HepG2 (cell line): Measurements from ENCODE around the gene NAIF1. TPM values are rescaled to one million over a fixed set of nuclear protein-coding genes. Genes with fewer than 3 reads are reported as not detected.

Experiments
- CEBPG ChIP-seq: IDR thresholded peaks from 2 replicates; pipeline ENCODE4 v1.6.1; 2016
- CHD2 ChIP-seq: IDR thresholded peaks from 2 replicates; pipeline ENCODE4 v1.6.1; 2011; ENCODE audit warnings: low read depth, low read length, improper control_type of control experiment
- CSRNP2 ChIP-seq: sonication (generic); formaldehyde crosslinking; conservative IDR thresholded peaks from 2 replicates; pipeline ENCODE4 v1.8.0; 2022; ENCODE audit warnings: low read depth, missing genetic modification reagents
- DMAP1 ChIP-seq: IDR thresholded peaks from 2 replicates; pipeline ENCODE4 v1.6.1; 2016
- JUND ChIP-seq: sonication (generic); formaldehyde crosslinking; IDR thresholded peaks from 2 replicates; pipeline ENCODE4 v1.8.0; 2022; ENCODE audit warnings: mild to moderate bottlenecking, missing genetic modification reagents
- MYC ChIP-seq: sonication (generic); formaldehyde crosslinking; IDR thresholded peaks from 2 replicates; pipeline ENCODE4 v1.9.0; 2021; ENCODE audit warnings: missing genetic modification reagents, borderline replicate concordance
- NR2F6 ChIP-seq, 2 experiments: IDR thresholded peaks; 2 replicates each; pipeline ENCODE4 v1.6.1; 2016; ENCODE audit warnings: antibody characterized with exemption in 1 of 2, mild to moderate bottlenecking in 1 of 2
- NRL ChIP-seq: sonication (generic); formaldehyde crosslinking; IDR thresholded peaks from 2 replicates; pipeline ENCODE4 v1.5.0; 2020; ENCODE audit warnings: missing genetic modification reagents, mild to moderate bottlenecking, moderate library complexity, borderline replicate concordance
- PRDM15 ChIP-seq: sonication (generic); formaldehyde crosslinking; IDR thresholded peaks from 2 replicates; pipeline ENCODE4 v1.4.0; 2020; ENCODE audit warnings: missing genetic modification reagents
- SAFB2 ChIP-seq: sonication (generic); formaldehyde crosslinking; IDR thresholded peaks from 2 replicates; pipeline ENCODE4 v1.5.1; 2020; ENCODE audit warnings: missing genetic modification reagents, low read depth, mild to moderate bottlenecking, borderline replicate concordance
- SALL1 ChIP-seq: sonication (generic); formaldehyde crosslinking; IDR thresholded peaks from 2 replicates; pipeline ENCODE4 v1.8.0; 2022; ENCODE audit warnings: mild to moderate bottlenecking, missing genetic modification reagents
- SIX4 ChIP-seq: sonication (generic); formaldehyde crosslinking; IDR thresholded peaks from 2 replicates; pipeline ENCODE4 v1.4.0; 2020; ENCODE audit warnings: missing genetic modification reagents
- SPEN ChIP-seq: sonication (generic); formaldehyde crosslinking; IDR thresholded peaks from 2 replicates; pipeline ENCODE4 v1.5.1; 2020; ENCODE audit warnings: low read depth, mild to moderate bottlenecking, missing genetic modification reagents
- SRF ChIP-seq: IDR thresholded peaks from 2 replicates; pipeline ENCODE4 v1.6.1; 2011; ENCODE audit warnings: mild to moderate bottlenecking, low read depth, low read length, moderate library complexity
- SSRP1 ChIP-seq: IDR thresholded peaks from 2 replicates; pipeline ENCODE4 v1.6.1; 2016; ENCODE audit warnings: control low read depth
- ZFAT ChIP-seq: sonication (generic); formaldehyde crosslinking; conservative IDR thresholded peaks from 2 replicates; pipeline ENCODE4 v1.8.1; 2023; ENCODE audit warnings: missing genetic modification reagents, inconsistent platforms
- ZNF350 ChIP-seq: sonication (generic); formaldehyde crosslinking; IDR thresholded peaks from 2 replicates; pipeline ENCODE4 v1.4.0; 2020; ENCODE audit warnings: mild to moderate bottlenecking, low read depth, missing genetic modification reagents, borderline replicate concordance
- ZNF430 ChIP-seq: sonication (generic); formaldehyde crosslinking; IDR thresholded peaks from 2 replicates; pipeline ENCODE4 v1.9.0; 2021; ENCODE audit warnings: mild to moderate bottlenecking, missing genetic modification reagents
- ZNF543 ChIP-seq: sonication (generic); formaldehyde crosslinking; IDR thresholded peaks from 2 replicates; pipeline ENCODE4 v1.4.0; 2020; ENCODE audit warnings: mild to moderate bottlenecking, missing genetic modification reagents
- ZNF563 ChIP-seq: sonication (generic); formaldehyde crosslinking; IDR thresholded peaks from 2 replicates; pipeline ENCODE4 v1.8.0; 2022; ENCODE audit warnings: mild to moderate bottlenecking, moderate library complexity, missing genetic modification reagents
- ZNF570 ChIP-seq: sonication (generic); formaldehyde crosslinking; IDR thresholded peaks from 2 replicates; pipeline ENCODE4 v1.4.0; 2020; ENCODE audit warnings: mild to moderate bottlenecking, missing genetic modification reagents, borderline replicate concordance
- ZNF614 ChIP-seq: IDR thresholded peaks from 2 replicates; pipeline ENCODE4 v1.6.1; 2018; ENCODE audit warnings: missing biosample characterization, missing genetic modification reagents, inconsistent platforms, borderline replicate concordance
- ZNF615 ChIP-seq: sonication (generic); formaldehyde crosslinking; IDR thresholded peaks from 2 replicates; pipeline ENCODE4 v1.5.0; 2020; ENCODE audit warnings: mild to moderate bottlenecking, missing genetic modification reagents, borderline replicate concordance
- polyA plus RNA-seq, 8 experiments: library from polyadenylated mRNA; depleted of rRNA in 3 of 8; stranded (reverse) in 7 of 8; unstranded in 1 of 8; fragments of >200 nt; fragmentation: Illumina TruSeq in 4 of 8; extraction: Trizol in 4 of 8; gene quantifications; 2 replicates each; pipeline versions ENCODE4 v1.2.1 to v1.2.3, GENCODE V29; 2011 to 2016; ENCODE audit warnings: low read depth in 4 of 8, missing spikeins in 1 of 8, mixed read lengths in 1 of 8; ENCODE audit not compliant: insufficient read depth in 1 of 8
- total RNA-seq, 5 experiments: library from RNA; depleted of rRNA; stranded (reverse); fragments of >200 nt; fragmentation: Illumina TruSeq; extraction: Trizol; gene quantifications; 2 replicates each; pipeline ENCODE4 v1.2.3, GENCODE V29; 2016; ENCODE audit warnings: low read depth in 1 of 5

Gene NAIF1
- total and polyA plus RNA-seq, 2 of the 13 experiments (the other 11 are each of a cell fraction or from before 2014, with no cell fraction given): 6.0 to 6.9 TPM

- TF ChIP-seq ZNF430 (CRISPR knock-in tag) (peak; percentile 99), ZNF543 (CRISPR knock-in tag) (peak; percentile 97), CEBPG (CRISPR knock-in tag) (peak; percentile 98), MYC (CRISPR knock-in tag) (peak; percentile 96), CSRNP2 (no peak), ZNF563 (CRISPR knock-in tag) (peak; percentile 98), ZNF570 (CRISPR knock-in tag) (0 out of 2 replicates have a peak, but pooled peaks have one; percentile 39), PRDM15 (CRISPR knock-in tag) (0 out of 2 replicates have a peak, but pooled peaks have one; percentile 34), CHD2 (0 out of 2 replicates have a peak, but pooled peaks have one; percentile 25), ZNF614 (peak; percentile 84), ZFAT (CRISPR knock-in tag) (no peak), ZNF350 (peak; percentile 92), NRL (CRISPR knock-in tag) (peak; percentile 45; the same call in 1 of the 2 replicates), SRF (no peak), ZNF615 (CRISPR knock-in tag) (no peak; the same call in 1 of the 2 replicates), SALL1 (CRISPR knock-in tag) (peak; percentile 98), NR2F6 (IDR thresholded peaks at IDR 0.05) (peak; percentile 91), NR2F6 (CRISPR knock-in tag; IDR thresholded peaks at IDR 0.05) (peak; percentile 97), SPEN (CRISPR knock-in tag) (peak; percentile 94), DMAP1 (CRISPR knock-in tag) (peak; percentile 94), SIX4 (peak; percentile 94), SAFB2 (CRISPR knock-in tag) (peak; percentile 34; the same call in 1 of the 2 replicates), JUND (CRISPR knock-in tag) (peak; percentile 19; the same call in 1 of the 2 replicates), SSRP1 (peak; percentile 49; the same call in 1 of the 2 replicates)
Observed at GRCh38 chr9:128102861-128103588, 35.9 kb upstream of the NAIF1 start (continued).
